GM23248 (cell line): ENCODE measurements around the gene CROCC2. TPM values are rescaled to one million over a fixed set of nuclear protein-coding genes. Genes with fewer than 3 reads are reported as not detected.
A peak's percentile ranks its signal among the peaks of the same experiment; 100 is the strongest.

Experiments
- DNase-seq: peaks from one replicate; pipeline ENCODE4 v3.0.0-alpha.2; 2015
- H2AFZ ChIP-seq: fragments of 200-600 bp; sonication (generic); 2 replicates; pipeline ENCODE4 v1.6.1; 2016; ENCODE audit warnings: antibody characterized with exemption
- H3F3A ChIP-seq: fragments of 200-600 bp; sonication (generic); 2 replicates; pipeline ENCODE4 v1.6.1; 2016; ENCODE audit warnings: mild to moderate bottlenecking, antibody characterized with exemption, mixed run types; ENCODE audit not compliant: insufficient read depth
- H3K27ac ChIP-seq: fragments of 200-600 bp; sonication (generic); 2 replicates; pipeline ENCODE4 v1.5.1; 2016; ENCODE audit warnings: mild to moderate bottlenecking
- H3K27me3 ChIP-seq: fragments of 200-600 bp; sonication (generic); replicated peaks from 2 replicates; pipeline ENCODE4 v1.6.1; 2016; ENCODE audit warnings: mild to moderate bottlenecking; ENCODE audit not compliant: insufficient read depth
- H3K36me3 ChIP-seq: fragments of 200-600 bp; sonication (generic); 2 replicates; pipeline ENCODE4 v1.6.1; 2016; ENCODE audit warnings: low read depth, mild to moderate bottlenecking
- H3K4me1 ChIP-seq: fragments of 200-600 bp; sonication (generic); 2 replicates; pipeline ENCODE4 v1.6.1; 2016; ENCODE audit warnings: mild to moderate bottlenecking; ENCODE audit not compliant: insufficient read depth
- H3K4me2 ChIP-seq: fragments of 200-600 bp; sonication (generic); one replicate; pipeline ENCODE4 v1.6.1; 2016; ENCODE audit warnings: mild to moderate bottlenecking; ENCODE audit not compliant: unreplicated experiment
- H3K4me3 ChIP-seq: fragments of 200-600 bp; sonication (generic); 2 replicates; pipeline ENCODE4 v1.5.1; 2016; ENCODE audit warnings: mild to moderate bottlenecking
- H3K79me2 ChIP-seq: fragments of 200-600 bp; sonication (generic); 2 replicates; pipeline ENCODE4 v1.6.1; 2016; ENCODE audit warnings: mild to moderate bottlenecking; ENCODE audit not compliant: insufficient read depth
- H3K9ac ChIP-seq: fragments of 200-600 bp; sonication (generic); 2 replicates; pipeline ENCODE4 v1.6.1; 2016; ENCODE audit warnings: mild to moderate bottlenecking
- H3K9me2 ChIP-seq: fragments of 200-600 bp; sonication (generic); 2 replicates; pipeline ENCODE4 v1.6.1; 2016; ENCODE audit warnings: mixed run types, mild to moderate bottlenecking, moderate library complexity; ENCODE audit not compliant: insufficient read depth
- H3K9me3 ChIP-seq: fragments of 200-600 bp; sonication (generic); one replicate; pipeline ENCODE4 v1.6.1; 2017; ENCODE audit warnings: low read depth
- H4K20me1 ChIP-seq: fragments of 200-600 bp; sonication (generic); 2 replicates; pipeline ENCODE4 v1.6.0; 2016; ENCODE audit not compliant: insufficient read depth
- EZH2 ChIP-seq: fragments of 200-600 bp; sonication (generic); IDR thresholded peaks from 2 replicates; pipeline ENCODE4 v1.6.1; 2018; ENCODE audit warnings: antibody characterized with exemption, mild to moderate bottlenecking; ENCODE audit not compliant: insufficient read depth, poor library complexity, severe bottlenecking
- EZH2phosphoT487 ChIP-seq: fragments of 200-600 bp; sonication (generic); IDR thresholded peaks from 2 replicates; pipeline ENCODE4 v1.6.1; 2018; ENCODE audit warnings: antibody characterized with exemption, moderate library complexity, mild to moderate bottlenecking, low read depth; ENCODE audit not compliant: insufficient read depth
- WGBS, 2 experiments: methylation state at CpG; one replicate each; pipeline ENCODE4 v1.1.6; 2015 to 2017; ENCODE audit warnings: low lambda C conversion rate in 2 of 2, low coverage in 1 of 2; ENCODE audit errors: missing lambda C conversion rate in 2 of 2; 5-methylcytosine and 5-hydroxymethylcytosine counted together
- in situ Hi-C: fragments of 300-500 bp; cut with MboI; formaldehyde crosslinking; loops from 2 replicates; pipeline ENCODE4 v1.15.0; 2020
- polyA plus RNA-seq: library from polyadenylated mRNA; unstranded; fragments of >200 nt; fragmentation: Nextera tagmentation; extraction: Ambion mirVana; gene quantifications from 2 replicates; pipeline ENCODE4 v1.2.1, GENCODE V29; 2016
- total RNA-seq: library from RNA; depleted of rRNA; stranded (reverse); fragments of >200 nt; shearing (Covaris generic); gene quantifications from 2 replicates; pipeline ENCODE4 v1.2.3, GENCODE V29; 2014

Gene CROCC2
- total and polyA plus RNA-seq, 2 experiments from 2014 or later: under 0.01 TPM; not detected in 1

DNA sequence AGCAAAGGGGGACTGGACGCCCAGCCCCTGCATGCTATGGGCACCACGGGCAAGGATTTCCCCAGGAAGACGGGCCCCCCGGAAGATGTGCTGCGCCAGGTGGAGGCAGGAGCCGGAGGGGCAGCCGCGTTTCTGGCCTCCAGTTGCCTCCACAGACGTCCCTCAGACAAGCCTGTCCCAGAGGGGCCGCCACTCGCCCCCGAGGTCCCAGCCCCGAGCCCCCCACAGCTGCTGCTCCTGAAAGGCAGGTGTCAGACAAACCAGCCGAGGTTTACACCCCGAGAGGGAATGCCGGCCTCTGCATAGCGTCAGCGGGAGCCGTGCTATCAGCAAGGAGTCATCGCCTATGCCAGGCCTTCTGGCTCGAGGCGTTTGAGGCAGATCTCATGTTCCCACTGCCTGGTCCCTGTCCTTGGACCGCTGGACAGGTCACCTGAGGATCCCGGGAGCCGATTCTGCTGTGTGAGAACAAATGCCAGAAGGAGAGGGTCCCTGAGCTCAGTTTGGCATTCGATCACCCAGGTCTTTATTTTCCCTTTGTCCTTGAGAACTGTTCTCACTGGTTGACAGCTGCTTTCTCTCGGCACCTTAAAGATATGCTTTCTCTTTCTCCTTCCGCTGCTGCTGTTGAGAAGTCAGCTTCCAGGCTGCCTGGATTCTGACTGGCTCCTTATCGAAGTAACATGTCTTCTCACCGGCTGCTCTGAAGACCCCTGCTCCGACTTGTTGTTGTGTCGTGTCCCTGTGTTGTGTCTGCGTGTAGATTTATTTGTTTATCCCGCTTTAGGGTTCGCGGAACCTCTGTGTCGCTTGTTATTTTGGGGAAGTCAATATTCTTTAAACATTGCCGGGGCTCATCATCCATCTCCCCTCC lies 20.6 kb downstream of the CROCC2 start:
- H3K4me1 ChIP-seq: peaks cover 7% of the 10 kb centered on the region
- TF ChIP-seq EZH2phosphoT487 (no peak), EZH2 (no peak)
- H3K27me3 ChIP-seq: no peaks in the 10 kb centered on the region
- no peaks in the 10 kb centered on the region for H4K20me1 ChIP-seq
- no peaks in the 10 kb centered on the region for H3K36me3 ChIP-seq
- in situ Hi-C loops: no loop called here
- H3K9me2 ChIP-seq: no peaks in the 10 kb centered on the region
- no peak overlapping the region for H3K9ac ChIP-seq
- H3K4me3 ChIP-seq: no peak overlapping the region
- H3K9me3 ChIP-seq: no peaks in the 10 kb centered on the region
- no peak overlapping the region for H3K27ac ChIP-seq
- DNase-seq: peak; percentile 48
- no peaks in the 10 kb centered on the region for H3K79me2 ChIP-seq
- no peak overlapping the region for H3K4me2 ChIP-seq
- 61 to 66% methylated on average over 34 to 37 of the region's 38 CpGs for WGBS, 2 experiments
- no peak overlapping the region for H2AFZ ChIP-seq
- H3F3A ChIP-seq: no peaks in the 10 kb centered on the region

DNA sequence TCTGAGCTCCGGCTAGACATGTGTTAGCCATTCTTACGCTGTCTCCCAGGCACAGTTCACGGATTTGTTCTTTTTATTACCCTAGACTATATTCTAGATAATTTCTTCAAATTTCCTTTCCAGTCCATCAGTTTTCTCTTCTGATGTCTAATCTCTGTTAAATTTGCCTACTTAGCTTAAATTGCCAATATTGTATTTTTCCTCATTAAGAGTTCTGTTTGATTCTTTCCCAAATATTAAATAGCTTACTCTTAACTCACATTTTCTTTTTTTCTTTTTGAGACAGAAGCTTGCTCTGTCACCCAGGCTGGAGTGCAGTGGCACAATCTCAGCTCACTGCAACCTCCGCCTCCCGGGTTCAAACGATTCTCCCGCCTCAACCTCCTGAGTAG lies 21.2 kb downstream of the CROCC2 start:
- DNase-seq: no peak
- H3K27me3 ChIP-seq: no peaks in the 10 kb centered on the region
- H3K9me3 ChIP-seq: no peaks in the 10 kb centered on the region
- in situ Hi-C loops: no loop called here
- no peak overlapping the region for H3K4me2 ChIP-seq
- no peak overlapping the region for H3K4me3 ChIP-seq
- WGBS, 2 experiments: 89 to 92% methylated on average over 7 of the region's 7 CpGs
- no peaks in the 10 kb centered on the region for H4K20me1 ChIP-seq
- H3K36me3 ChIP-seq: no peaks in the 10 kb centered on the region
- no peaks in the 10 kb centered on the region for H3K79me2 ChIP-seq
- no peaks in the 10 kb centered on the region for H3K9me2 ChIP-seq
- peaks cover under 1% of the 10 kb centered on the region; the same call in 1 of the 2 replicates for H3K4me1 ChIP-seq
- no peaks in the 10 kb centered on the region for H3F3A ChIP-seq
- no peak overlapping the region for H2AFZ ChIP-seq
- TF ChIP-seq EZH2 (no peak), EZH2phosphoT487 (no peak)
- no peak overlapping the region for H3K9ac ChIP-seq
- no peak overlapping the region for H3K27ac ChIP-seq

DNA sequence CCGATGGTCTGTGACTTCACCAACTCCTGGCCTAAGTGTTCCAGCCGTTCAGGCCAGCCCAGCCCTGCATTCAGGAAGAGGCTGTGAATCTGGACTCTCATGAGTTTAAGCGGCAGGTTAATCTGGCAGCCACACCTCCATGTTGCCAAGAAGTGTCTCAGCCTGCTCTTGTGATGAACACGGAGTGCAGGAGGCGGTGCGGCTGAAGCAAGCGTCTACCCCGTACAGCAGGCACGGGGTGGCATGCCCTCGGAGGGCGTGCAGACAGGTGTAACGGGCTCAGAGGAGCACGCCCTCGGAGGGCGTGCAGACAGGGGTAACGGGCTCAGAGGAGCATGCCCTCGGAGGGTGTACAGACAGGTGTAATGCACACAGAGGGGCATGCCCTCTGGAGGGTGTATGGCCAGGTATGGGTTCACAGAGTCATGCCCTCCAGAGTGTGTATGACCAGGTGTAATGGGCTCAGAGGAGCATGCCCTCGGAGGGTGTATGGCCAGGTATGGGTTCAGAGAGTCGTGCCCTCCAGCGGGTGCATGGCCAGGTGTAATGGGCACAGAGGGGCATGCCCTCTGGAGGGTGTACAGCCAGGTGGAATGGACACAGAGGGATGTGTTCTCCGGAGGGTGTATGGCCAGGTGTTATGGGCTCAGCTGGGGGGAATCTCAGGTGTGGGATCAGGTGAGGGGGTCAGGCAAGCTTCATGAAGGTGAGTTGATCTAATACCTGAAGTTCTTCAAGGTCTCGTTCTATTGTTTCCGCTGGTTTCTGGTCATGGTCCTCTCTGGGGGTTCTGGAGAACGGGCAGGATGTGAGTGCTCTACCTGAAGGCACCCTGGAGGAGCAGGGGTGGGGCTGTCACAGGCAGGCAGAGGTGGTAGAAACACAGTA lies 22.6 kb downstream of the CROCC2 start:
- no peak for DNase-seq
- Histone ChIP-seq H3K79me2 (no peaks in the 10 kb centered on the region), H3K9me2 (no peaks in the 10 kb centered on the region), H3F3A (no peaks in the 10 kb centered on the region), H2AFZ (no peak overlapping the region), H3K36me3 (no peaks in the 10 kb centered on the region), H4K20me1 (no peaks in the 10 kb centered on the region), H3K4me1 (no peaks in the 10 kb centered on the region), H3K4me3 (no peak overlapping the region), H3K9me3 (no peaks in the 10 kb centered on the region), H3K27ac (no peak overlapping the region), H3K9ac (no peak overlapping the region), H3K4me2 (no peak overlapping the region), H3K27me3 (no peaks in the 10 kb centered on the region)
- in situ Hi-C loops: no loop called here
- TF ChIP-seq EZH2 (no peak), EZH2phosphoT487 (no peak)
- 89 to 91% methylated on average over 24 of the region's 24 CpGs for WGBS, 2 experiments

DNA sequence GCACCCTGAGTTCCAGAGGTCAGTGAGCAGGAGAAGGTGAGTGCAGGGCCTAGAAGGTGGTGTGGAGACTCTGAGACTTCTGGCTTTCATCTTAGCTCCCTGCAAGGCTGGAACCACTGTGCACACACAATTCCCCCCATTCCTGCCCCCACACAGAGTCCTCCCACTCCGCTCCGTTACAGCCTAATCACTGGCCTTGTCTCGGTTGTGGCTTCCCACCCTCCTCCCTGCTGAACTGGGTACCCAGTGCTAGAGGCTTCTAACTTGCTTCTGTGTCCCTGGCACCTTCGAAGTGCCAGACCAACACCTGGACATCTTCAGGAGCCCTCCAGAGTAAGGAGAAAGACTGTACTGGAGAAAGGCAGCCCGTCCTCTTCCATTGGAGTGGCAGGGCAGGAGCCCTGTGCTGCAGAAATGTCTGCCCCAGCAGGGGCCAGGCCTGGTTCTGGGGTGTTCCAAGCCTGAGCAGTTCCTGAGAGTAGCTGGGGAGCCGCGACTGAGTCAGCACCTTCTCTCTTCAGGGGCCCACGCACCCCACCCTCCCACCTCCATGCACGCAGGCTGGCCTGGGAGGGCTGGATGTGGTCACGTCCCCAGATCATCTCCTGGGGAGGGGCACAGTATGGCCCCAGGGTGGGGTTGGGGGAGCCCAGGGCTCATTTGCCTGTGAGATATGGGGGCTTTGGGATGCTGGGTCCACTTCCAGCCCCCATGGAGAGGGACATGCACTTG lies 23.4 kb downstream of the CROCC2 start:
- no peak overlapping the region for H3K9ac ChIP-seq
- H3K79me2 ChIP-seq: no peaks in the 10 kb centered on the region
- no peaks in the 10 kb centered on the region for H4K20me1 ChIP-seq
- TF ChIP-seq EZH2: no peak
- no peak for TF ChIP-seq EZH2phosphoT487
- no peaks in the 10 kb centered on the region for H3K36me3 ChIP-seq
- H2AFZ ChIP-seq: no peak overlapping the region
- WGBS, 2 experiments: 81 to 83% methylated on average over 8 to 10 of the region's 10 CpGs
- no peak for DNase-seq
- H3K4me2 ChIP-seq: no peak overlapping the region
- no peaks in the 10 kb centered on the region for H3K9me2 ChIP-seq
- no peak overlapping the region for H3K4me3 ChIP-seq
- in situ Hi-C loops: no loop called here
- H3K4me1 ChIP-seq: no peaks in the 10 kb centered on the region
- H3K9me3 ChIP-seq: no peaks in the 10 kb centered on the region
- H3K27ac ChIP-seq: no peak overlapping the region
- H3F3A ChIP-seq: no peaks in the 10 kb centered on the region
- no peaks in the 10 kb centered on the region for H3K27me3 ChIP-seq
